ENCODE measurements around the gene MED19. TPM values are rescaled to one million over a fixed set of nuclear protein-coding genes. Genes with fewer than 3 reads are reported as not detected.

Gene MED19
- total RNA-seq, 1 experiment from 2014 or later = 17.6 TPM

DNA sequence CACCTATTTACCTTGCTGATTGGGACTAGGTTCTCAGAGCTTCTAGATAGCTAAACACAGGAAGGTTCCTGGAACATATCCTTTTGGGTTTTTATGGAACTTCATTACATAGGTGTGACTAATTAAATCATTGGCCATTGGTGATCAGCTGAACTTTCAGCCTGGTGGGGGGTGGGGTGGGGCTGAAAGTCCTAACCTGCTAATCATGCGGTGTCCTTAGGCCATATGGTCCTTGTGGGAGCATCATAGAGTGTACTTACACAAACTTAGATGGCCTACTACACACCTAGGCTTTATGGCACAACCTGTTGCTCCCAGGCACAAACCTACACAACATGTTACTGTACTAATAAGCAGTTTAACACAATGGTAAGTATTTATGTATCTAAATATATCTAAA, 20.6 kb upstream of the MED19 start:
- no peak overlapping the region for H3K18ac ChIP-seq (ENCODE audit: insufficient read length, low read depth, low read length)
- Mint-ChIP-seq H3K27ac (no peak overlapping the region), H3K36me3 (ENCODE audit: insufficient read depth in 1 of 3, low read depth in 3 of 3) (peaks cover 9 to 17% (median 15%) of the 10 kb centered on the region in 3 experiments; a peak in 6 of 7 replicates), H3K4me3 (no peak overlapping the region), H3K4me1 (peaks cover 28% of the 10 kb centered on the region in 2 experiments), H3K9me3 (no peaks in the 10 kb centered on the region), H3K27me3 (ENCODE audit: low read depth) (no peaks in the 10 kb centered on the region)
- no peaks in the 10 kb centered on the region for H3K27me3 ChIP-seq (ENCODE audit: insufficient read depth, low read length)
- H3K9ac ChIP-seq (ENCODE audit: extremely low read depth, insufficient read length, low read length) = no peak overlapping the region
- WGBS (ENCODE audit: extremely low coverage, insufficient read length, low lambda C conversion rate) = no CpG with 5 or more reads among the region's 1 CpG
- H3K27ac ChIP-seq (ENCODE audit: insufficient read length, low read depth, low read length) = no peak overlapping the region
- no peak overlapping the region for H3K4ac ChIP-seq (ENCODE audit: low read depth, low read length)
- no peak overlapping the region for H4K8ac ChIP-seq (replicated peaks; ENCODE audit: insufficient read length, low read depth, low read length)
- H2BK15ac ChIP-seq (ENCODE audit: low read depth, low read length) = no peak overlapping the region
- TF ChIP-seq, protein P1, sequence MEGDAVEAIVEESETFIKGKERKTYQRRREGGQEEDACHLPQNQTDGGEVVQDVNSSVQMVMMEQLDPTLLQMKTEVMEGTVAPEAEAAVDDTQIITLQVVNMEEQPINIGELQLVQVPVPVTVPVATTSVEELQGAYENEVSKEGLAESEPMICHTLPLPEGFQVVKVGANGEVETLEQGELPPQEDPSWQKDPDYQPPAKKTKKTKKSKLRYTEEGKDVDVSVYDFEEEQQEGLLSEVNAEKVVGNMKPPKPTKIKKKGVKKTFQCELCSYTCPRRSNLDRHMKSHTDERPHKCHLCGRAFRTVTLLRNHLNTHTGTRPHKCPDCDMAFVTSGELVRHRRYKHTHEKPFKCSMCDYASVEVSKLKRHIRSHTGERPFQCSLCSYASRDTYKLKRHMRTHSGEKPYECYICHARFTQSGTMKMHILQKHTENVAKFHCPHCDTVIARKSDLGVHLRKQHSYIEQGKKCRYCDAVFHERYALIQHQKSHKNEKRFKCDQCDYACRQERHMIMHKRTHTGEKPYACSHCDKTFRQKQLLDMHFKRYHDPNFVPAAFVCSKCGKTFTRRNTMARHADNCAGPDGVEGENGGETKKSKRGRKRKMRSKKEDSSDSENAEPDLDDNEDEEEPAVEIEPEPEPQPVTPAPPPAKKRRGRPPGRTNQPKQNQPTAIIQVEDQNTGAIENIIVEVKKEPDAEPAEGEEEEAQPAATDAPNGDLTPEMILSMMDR (conservative IDR thresholded peaks at IDR 0.05) = no peak
- H3K79me1 ChIP-seq (ENCODE audit: insufficient read depth, low read depth, low read length, poor library complexity, severe bottlenecking) = peaks cover 3% of the 10 kb centered on the region
- H3K4me1 ChIP-seq (ENCODE audit: insufficient read depth, low read length) = no peaks in the 10 kb centered on the region; the same call in 1 of the 2 replicates
- H4K91ac ChIP-seq (ENCODE audit: insufficient read length, low read depth, low read length) = no peak overlapping the region
- no peaks in the 10 kb centered on the region for H3K23me2 ChIP-seq (ENCODE audit: insufficient read length, low read depth, low read length, poor library complexity, severe bottlenecking)
- H3K9me3 ChIP-seq (ENCODE audit: control insufficient read depth, low read depth, low read length) = no peaks in the 10 kb centered on the region
- no peak overlapping the region for H3K4me2 ChIP-seq (ENCODE audit: insufficient read depth, insufficient read length, low read length)
- H3T11ph ChIP-seq (ENCODE audit: low read length) = no peak overlapping the region
- H4K20me1 ChIP-seq (ENCODE audit: control insufficient read depth, insufficient read depth, insufficient read length) = no peaks in the 10 kb centered on the region
- H2BK12ac ChIP-seq (ENCODE audit: insufficient read length, low read depth, low read length) = no peak overlapping the region
- H3K14ac ChIP-seq (ENCODE audit: insufficient read depth, low read length) = no peak overlapping the region
- H4K5ac ChIP-seq (ENCODE audit: insufficient read length, low read depth, low read length) = no peak overlapping the region
- H2BK5ac ChIP-seq (ENCODE audit: insufficient read length, low read length) = no peak overlapping the region
- peaks cover 2% of the 10 kb centered on the region; the same call in 1 of the 2 replicates for H3K79me2 ChIP-seq (ENCODE audit: insufficient read depth, low read length)
- H3K23ac ChIP-seq (ENCODE audit: insufficient read length, low read depth, low read length) = no peak overlapping the region
- H3K56ac ChIP-seq (ENCODE audit: insufficient read length, low read depth, low read length) = no peak overlapping the region
- no peak overlapping the region for H2AK5ac ChIP-seq (ENCODE audit: insufficient read length, low read length)
- no peak overlapping the region for H2AFZ ChIP-seq (ENCODE audit: low read length)
- H2BK20ac ChIP-seq (ENCODE audit: low read depth, low read length, poor library complexity, severe bottlenecking) = no peak overlapping the region
- no peak overlapping the region for H2BK120ac ChIP-seq (ENCODE audit: low read depth, low read length, poor library complexity, severe bottlenecking)
- DNase-seq = no peak
